ENCODE measurements around the gene PLA2G7.

- TF ChIP-seq, protein P1, sequence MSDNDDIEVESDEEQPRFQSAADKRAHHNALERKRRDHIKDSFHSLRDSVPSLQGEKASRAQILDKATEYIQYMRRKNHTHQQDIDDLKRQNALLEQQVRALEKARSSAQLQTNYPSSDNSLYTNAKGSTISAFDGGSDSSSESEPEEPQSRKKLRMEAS (IDR thresholded peaks at IDR 0.05): no peak
- no peak for TF ChIP-seq EZH2 (IDR thresholded peaks at IDR 0.05; ENCODE audit: low read depth, low read length, severe bottlenecking)
- no peak for TF ChIP-seq POLR2A (IDR thresholded peaks at IDR 0.05; ENCODE audit: control extremely low read depth in 1 of 2, low read depth in 2 of 2, low read length in 2 of 2)
- TF ChIP-seq HDAC6 (IDR thresholded peaks at IDR 0.05; ENCODE audit: low read depth, low read length): no peak
- TF ChIP-seq SIX5 (IDR thresholded peaks at IDR 0.05; ENCODE audit: low read depth, low read length): no peak
- TF ChIP-seq MAFK (IDR thresholded peaks at IDR 0.05; ENCODE audit: low read depth, low read length): no peak
- no peak for TF ChIP-seq SUZ12 (IDR thresholded peaks at IDR 0.05; ENCODE audit: low read length)
- TF ChIP-seq TAF1 (IDR thresholded peaks at IDR 0.05; ENCODE audit: low read depth, low read length): no peak
- TF ChIP-seq GTF2F1 (IDR thresholded peaks at IDR 0.05; ENCODE audit: borderline replicate concordance, low read depth, low read length): no peak
- TF ChIP-seq RAD21 (IDR thresholded peaks at IDR 0.05 in 1 of 2, conservative IDR thresholded peaks at IDR 0.05 in 1 of 2; ENCODE audit: low read depth in 2 of 2, low read length in 2 of 2): no peak
- TF ChIP-seq JUN (IDR thresholded peaks at IDR 0.05; ENCODE audit: low read depth, low read length): no peak
These were observed 49.4 kb upstream of the PLA2G7 start for GRCh38 chr6:46784535-46784934.

Measured in H1 (cell line).